PFSK-1 (cell line): Measurements from ENCODE around the gene KRTAP5-1.

Experiments
- FOXP2 ChIP-seq: optimal IDR thresholded peaks from 2 replicates; pipeline ENCODE3; 2011; ENCODE audit warnings: borderline replicate concordance, control low read depth, inconsistent platforms; ENCODE audit not compliant: insufficient read depth; ENCODE audit errors: extremely low read length, extremely low read depth
- POLR2AphosphoS5 ChIP-seq: IDR thresholded peaks from 2 replicates; pipeline ENCODE4 v1.6.1; 2012; ENCODE audit warnings: low read depth, mild to moderate bottlenecking, control low read depth, low read length, moderate library complexity
- SIN3A ChIP-seq: IDR thresholded peaks from 2 replicates; pipeline ENCODE4 v1.6.1; 2012; ENCODE audit warnings: mild to moderate bottlenecking, low read length, moderate library complexity, borderline replicate concordance; ENCODE audit not compliant: insufficient read depth
- TAF1 ChIP-seq: IDR thresholded peaks from 2 replicates; pipeline ENCODE4 v1.6.1; 2012; ENCODE audit warnings: low read length, control low read depth, borderline replicate concordance; ENCODE audit not compliant: insufficient read depth
- TF ChIP-seq, protein P1 (sequence below), 2 experiments: IDR thresholded peaks; 2 replicates each; pipeline versions ENCODE4 v1.6.1 to v1.8.0; 2011 to 2012; ENCODE audit warnings: low read depth in 2 of 2, low read length in 2 of 2, control low read depth in 1 of 2, inconsistent platforms in 1 of 2, mild to moderate bottlenecking in 1 of 2, moderate library complexity in 1 of 2; ENCODE audit not compliant: insufficient read depth in 1 of 2

Gene KRTAP5-1

GRCh38 chr11:1608363-1608762, 23.3 kb upstream of the KRTAP5-1 start, which contains the start of gene KRTAP5-3:
Gene KRTAP5-3 (minus strand): TSS chr11:1608463. CDS start chr11:1608385, 78 bp downstream.
- TF ChIP-seq SIN3A: no peak

DNA sequence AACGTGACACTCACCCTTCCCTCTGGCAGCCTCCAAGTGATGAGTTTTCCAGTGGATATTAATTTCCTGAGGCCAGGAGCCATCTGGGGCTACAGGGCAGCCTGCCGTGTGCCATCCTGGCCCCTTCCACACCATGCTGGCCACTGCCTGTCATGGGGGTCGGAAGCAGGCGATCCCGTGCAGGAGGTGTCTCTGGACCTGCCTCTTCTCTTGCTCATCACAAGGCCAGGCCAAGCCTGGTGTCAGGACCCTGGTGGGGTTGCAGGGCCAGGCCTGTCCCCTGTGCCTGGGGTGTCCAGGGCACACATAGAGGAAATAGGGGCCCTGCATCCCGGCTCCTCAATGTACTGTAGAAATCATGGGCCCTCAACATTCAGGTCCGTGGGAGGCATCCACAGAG, 19.6 kb upstream of the KRTAP5-1 start:
- TF ChIP-seq FOXP2: no peak
- no peak for TF ChIP-seq TAF1
- TF ChIP-seq SIN3A: no peak

DNA sequence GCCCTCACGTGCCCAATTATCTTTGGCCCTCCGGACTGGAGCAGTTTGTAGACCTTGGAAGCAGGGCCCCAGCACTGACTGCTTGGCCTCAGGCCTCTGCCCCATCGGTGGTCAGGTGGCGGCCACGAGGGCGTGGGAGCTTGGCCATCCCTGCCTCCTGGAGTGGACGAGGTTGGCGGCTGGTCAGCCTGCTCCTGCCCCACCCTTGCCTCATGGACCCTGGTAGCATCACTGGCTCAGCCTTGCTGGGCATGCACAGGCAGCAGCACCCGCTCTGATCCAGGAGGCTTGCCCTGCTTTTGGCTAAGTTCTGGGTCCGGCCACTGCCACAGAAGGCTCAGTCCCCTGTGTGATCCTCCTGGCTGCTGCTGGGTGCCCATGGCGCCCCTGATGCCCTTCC, 19.1 kb upstream of the KRTAP5-1 start:
- no peak for TF ChIP-seq POLR2AphosphoS5
- TF ChIP-seq, protein P1, sequence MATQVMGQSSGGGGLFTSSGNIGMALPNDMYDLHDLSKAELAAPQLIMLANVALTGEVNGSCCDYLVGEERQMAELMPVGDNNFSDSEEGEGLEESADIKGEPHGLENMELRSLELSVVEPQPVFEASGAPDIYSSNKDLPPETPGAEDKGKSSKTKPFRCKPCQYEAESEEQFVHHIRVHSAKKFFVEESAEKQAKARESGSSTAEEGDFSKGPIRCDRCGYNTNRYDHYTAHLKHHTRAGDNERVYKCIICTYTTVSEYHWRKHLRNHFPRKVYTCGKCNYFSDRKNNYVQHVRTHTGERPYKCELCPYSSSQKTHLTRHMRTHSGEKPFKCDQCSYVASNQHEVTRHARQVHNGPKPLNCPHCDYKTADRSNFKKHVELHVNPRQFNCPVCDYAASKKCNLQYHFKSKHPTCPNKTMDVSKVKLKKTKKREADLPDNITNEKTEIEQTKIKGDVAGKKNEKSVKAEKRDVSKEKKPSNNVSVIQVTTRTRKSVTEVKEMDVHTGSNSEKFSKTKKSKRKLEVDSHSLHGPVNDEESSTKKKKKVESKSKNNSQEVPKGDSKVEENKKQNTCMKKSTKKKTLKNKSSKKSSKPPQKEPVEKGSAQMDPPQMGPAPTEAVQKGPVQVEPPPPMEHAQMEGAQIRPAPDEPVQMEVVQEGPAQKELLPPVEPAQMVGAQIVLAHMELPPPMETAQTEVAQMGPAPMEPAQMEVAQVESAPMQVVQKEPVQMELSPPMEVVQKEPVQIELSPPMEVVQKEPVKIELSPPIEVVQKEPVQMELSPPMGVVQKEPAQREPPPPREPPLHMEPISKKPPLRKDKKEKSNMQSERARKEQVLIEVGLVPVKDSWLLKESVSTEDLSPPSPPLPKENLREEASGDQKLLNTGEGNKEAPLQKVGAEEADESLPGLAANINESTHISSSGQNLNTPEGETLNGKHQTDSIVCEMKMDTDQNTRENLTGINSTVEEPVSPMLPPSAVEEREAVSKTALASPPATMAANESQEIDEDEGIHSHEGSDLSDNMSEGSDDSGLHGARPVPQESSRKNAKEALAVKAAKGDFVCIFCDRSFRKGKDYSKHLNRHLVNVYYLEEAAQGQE (IDR thresholded peaks at IDR 0.05; ENCODE audit: insufficient read depth in 1 of 2, low read depth in 2 of 2, low read length in 2 of 2): no peak
- TF ChIP-seq SIN3A: no peak
- TF ChIP-seq TAF1: no peak
- no peak for TF ChIP-seq FOXP2

- TF ChIP-seq POLR2AphosphoS5 (no peak), SIN3A (no peak), FOXP2 (no peak), TAF1 (no peak)
- TF ChIP-seq, protein P1 (IDR thresholded peaks at IDR 0.05; ENCODE audit: insufficient read depth in 1 of 2, low read depth in 2 of 2, low read length in 2 of 2): no peak
These were observed 18.5 kb upstream of the KRTAP5-1 start for GRCh38 chr11:1603629-1604028.

DNA sequence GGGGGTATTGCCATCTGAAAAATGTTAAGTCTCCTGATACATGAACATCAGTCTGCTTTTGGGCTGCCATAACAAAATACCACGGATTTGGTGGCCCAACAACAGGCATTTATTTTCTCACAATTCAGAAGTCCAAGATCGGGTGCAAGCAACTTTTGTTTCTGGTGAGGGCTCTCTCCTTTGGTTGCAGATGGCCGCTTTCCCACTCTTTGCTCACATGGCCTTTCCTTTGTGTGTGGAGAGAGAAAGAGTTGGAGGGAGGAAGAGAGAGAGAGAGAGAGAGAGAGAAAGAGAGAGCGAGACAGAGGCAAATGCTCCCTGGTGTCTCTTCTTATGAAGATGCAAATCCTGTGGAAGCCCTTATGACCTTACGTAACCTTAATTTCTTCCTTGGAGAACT, 15.5 kb upstream of the KRTAP5-1 start:
- TF ChIP-seq FOXP2: no peak
- TF ChIP-seq TAF1: no peak
- no peak for TF ChIP-seq SIN3A
- TF ChIP-seq POLR2AphosphoS5: no peak
- TF ChIP-seq, protein P1 (IDR thresholded peaks at IDR 0.05; ENCODE audit: insufficient read depth in 1 of 2, low read depth in 2 of 2, low read length in 2 of 2): no peak

GRCh38 chr11:1598816-1599215, 13.7 kb upstream of the KRTAP5-1 start:
- TF ChIP-seq SIN3A (no peak), POLR2AphosphoS5 (no peak), FOXP2 (no peak), TAF1 (no peak)
- TF ChIP-seq, protein P1 (IDR thresholded peaks at IDR 0.05; ENCODE audit: insufficient read depth in 1 of 2, low read depth in 2 of 2, low read length in 2 of 2): no peak
